H1 (cell line): ENCODE data around the gene MRPL42. TPM values are rescaled to one million over a fixed set of nuclear protein-coding genes. Genes with fewer than 3 reads are reported as not detected.

Experiments used
- ATF3 ChIP-seq: IDR thresholded peaks from 2 replicates; pipeline ENCODE4 v1.6.1; 2011; ENCODE audit warnings: low read depth, mild to moderate bottlenecking, low read length; ENCODE audit not compliant: insufficient read depth
- CHD7 ChIP-seq: fragments of 300-600 bp; sonication (generic); IDR thresholded peaks from 2 replicates; pipeline ENCODE4 v1.7.1; 2012; ENCODE audit warnings: low read length, moderate library complexity, mild to moderate bottlenecking, inconsistent platforms; ENCODE audit not compliant: insufficient replicate concordance
- SP1 ChIP-seq: IDR thresholded peaks from 2 replicates; pipeline ENCODE4 v1.6.1; 2011; ENCODE audit warnings: low read depth, low read length
- SP4 ChIP-seq: IDR thresholded peaks from 2 replicates; pipeline ENCODE4 v1.6.1; 2012; ENCODE audit warnings: low read length, inconsistent platforms
- TAF7 ChIP-seq: optimal IDR thresholded peaks from 2 replicates; pipeline ENCODE3; 2011; ENCODE audit warnings: low read depth, mild to moderate bottlenecking, inconsistent platforms, low read length, moderate library complexity, borderline replicate concordance
- TEAD4 ChIP-seq: IDR thresholded peaks from 2 replicates; pipeline ENCODE4 v1.6.1; 2012; ENCODE audit warnings: low read depth, low read length, inconsistent platforms, mixed read lengths
- polyA plus RNA-seq, 7 experiments: library from polyadenylated mRNA; depleted of rRNA in 3 of 7; stranded (reverse) in 5 of 7; unstranded in 2 of 7; fragments of >200 nt in 5 of 7; fragments of 200-250 nt in 2 of 7; gene quantifications; 1 replicate in 5 of 7; 2 replicates in 1 of 7; 4 replicates in 1 of 7; pipeline versions ENCODE4 v1.2.1 to v1.2.3, GENCODE V29; 2011 to 2013; ENCODE audit warnings: missing spikeins in 2 of 7, mixed read lengths in 2 of 7
- total RNA-seq: library from RNA; stranded (reverse); fragmentation: NEBNext Ultra II Directional; extraction: Animal tissue kit (Norgen Biotek cat#: 25700); gene quantifications from 2 replicates; pipeline ENCODE4 v1.2.1, GENCODE V29; 2021
- TF ChIP-seq, protein P1 (sequence below): IDR thresholded peaks from 2 replicates; pipeline ENCODE4 v1.6.1; 2012; ENCODE audit warnings: inconsistent platforms

Gene MRPL42
- total and polyA plus RNA-seq, 2 of the 8 experiments (the other 6 are each of a cell fraction or from before 2014, with no cell fraction given): 110 to 176 TPM

- TF ChIP-seq CHD7 (no peak), SP1 (no peak), ATF3 (no peak), TAF7 (no peak), SP4 (no peak), TEAD4 (no peak)
- TF ChIP-seq, protein P1, sequence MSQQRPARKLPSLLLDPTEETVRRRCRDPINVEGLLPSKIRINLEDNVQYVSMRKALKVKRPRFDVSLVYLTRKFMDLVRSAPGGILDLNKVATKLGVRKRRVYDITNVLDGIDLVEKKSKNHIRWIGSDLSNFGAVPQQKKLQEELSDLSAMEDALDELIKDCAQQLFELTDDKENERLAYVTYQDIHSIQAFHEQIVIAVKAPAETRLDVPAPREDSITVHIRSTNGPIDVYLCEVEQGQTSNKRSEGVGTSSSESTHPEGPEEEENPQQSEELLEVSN: no peak
- TF ChIP-seq, all 59 proteins: peak for 0
Observed at GRCh38 chr12:93500667-93501066, 33.4 kb downstream of the MRPL42 start (continued).
